NCI-H2196 (cell line): ENCODE measurements around the gene MAGEC3.
"Not testable (repeated sequence)": the region's sequence is repeated elsewhere in the genome, so short reads cannot be mapped to it uniquely, and the experiment has no call there.

Experiments
- DNase-seq: peaks from one replicate; lab custom pipeline; 2025; ENCODE audit not compliant: unreplicated experiment; lab: John Stamatoyannopoulos, UW

MAGEC3 gene

GRCh38 chrX:141838016-141838415 lies at the start of gene MAGEC3:
Gene MAGEC3 (plus strand): TSS chrX:141838316. CDS start chrX:141838316, 0 bp downstream.
- DNase-seq = no peak

GRCh38 chrX:141791856-141792255 lies 46.3 kb upstream of the MAGEC3 start:
- no peak for DNase-seq

GRCh38 chrX:141811438-141811837 lies 26.7 kb upstream of the MAGEC3 start:
- no peak for DNase-seq

- no peak for DNase-seq
These were observed 23.8 kb upstream of the MAGEC3 start for GRCh38 chrX:141814213-141814857.

GRCh38 chrX:141815904-141816303 lies 22.2 kb upstream of the MAGEC3 start:
- no peak for DNase-seq

GRCh38 chrX:141832247-141832646 lies 5.9 kb upstream of the MAGEC3 start:
- DNase-seq = no peak

- no peak for DNase-seq
These were observed 1.7 kb downstream of the MAGEC3 start for GRCh38 chrX:141839856-141840255.

- DNase-seq = no peak
These were observed 19.4 kb downstream of the MAGEC3 start for GRCh38 chrX:141857479-141857878.

GRCh38 chrX:141879616-141880015 lies 41.5 kb downstream of the MAGEC3 start:
- no peak for DNase-seq

- not testable (repeated sequence) for DNase-seq
These were observed 50.7 kb downstream of the MAGEC3 start for GRCh38 chrX:141888811-141889210.

- no peak for DNase-seq
These were observed 56.6 kb downstream of the MAGEC3 start for GRCh38 chrX:141894733-141895132.

- DNase-seq = no peak
These were observed 59.6 kb downstream of the MAGEC3 start for GRCh38 chrX:141897690-141898089.

GRCh38 chrX:141902366-141902765 lies 64.2 kb downstream of the MAGEC3 start:
- DNase-seq = no peak

- no peak for DNase-seq
These were observed 65.5 kb downstream of the MAGEC3 start, which contains the start of gene MAGEC1 for GRCh38 chrX:141903400-141904155. Gene MAGEC1 (plus strand): TSS chrX:141903894. CDS start chrX:141905073, 1,179 bp downstream.

- no peak for DNase-seq
These were observed 66.1 kb downstream of the MAGEC3 start for GRCh38 chrX:141904262-141904661.

- DNase-seq = no peak
These were observed 79.7 kb downstream of the MAGEC3 start for GRCh38 chrX:141917801-141918200.

GRCh38 chrX:141924293-141924692 lies 86.2 kb downstream of the MAGEC3 start:
- DNase-seq = no peak

GRCh38 chrX:141928432-141928831 lies 90.3 kb downstream of the MAGEC3 start:
- DNase-seq = no peak

- DNase-seq = no peak
These were observed 96.0 kb downstream of the MAGEC3 start for GRCh38 chrX:141934059-141934641.

- no peak for DNase-seq
These were observed 97.5 kb downstream of the MAGEC3 start for GRCh38 chrX:141935645-141936044.

- DNase-seq = no peak
These were observed 98.0 kb downstream of the MAGEC3 start for GRCh38 chrX:141936080-141936479.

- no peak for DNase-seq
These were observed 103.1 kb downstream of the MAGEC3 start for GRCh38 chrX:141941234-141941633.
